HepG2 (cell line): Measurements from ENCODE around the gene HYAL2. TPM values are rescaled to one million over a fixed set of nuclear protein-coding genes. Genes with fewer than 3 reads are reported as not detected.

Experiments used
- AKAP8 ChIP-seq: sonication (generic); formaldehyde crosslinking; IDR thresholded peaks from 2 replicates; pipeline ENCODE4 v1.5.1; 2020; ENCODE audit warnings: mild to moderate bottlenecking, missing genetic modification reagents
- KAT2B ChIP-seq: fragments of 150-350 bp; IDR thresholded peaks from 2 replicates; pipeline ENCODE4 v1.6.1; 2014; ENCODE audit warnings: low read depth, low read length, borderline replicate concordance
- NR2C2 ChIP-seq: sonication (generic); formaldehyde crosslinking; IDR thresholded peaks from 2 replicates; pipeline ENCODE4 v1.4.0; 2020; ENCODE audit warnings: missing genetic modification reagents, mild to moderate bottlenecking, moderate library complexity, borderline replicate concordance
- RORA ChIP-seq: sonication (generic); formaldehyde crosslinking; IDR thresholded peaks from 2 replicates; pipeline ENCODE4 v1.5.0; 2020; ENCODE audit warnings: mild to moderate bottlenecking, missing genetic modification reagents, moderate library complexity
- SP4 ChIP-seq: sonication (generic); formaldehyde crosslinking; IDR thresholded peaks from 2 replicates; pipeline ENCODE4 v1.8.1; 2023; ENCODE audit warnings: mild to moderate bottlenecking, missing genetic modification reagents
- ZBTB38 ChIP-seq: sonication (generic); formaldehyde crosslinking; IDR thresholded peaks from 2 replicates; pipeline ENCODE4 v1.5.1; 2020; ENCODE audit warnings: mild to moderate bottlenecking, missing genetic modification reagents
- ZFY ChIP-seq: sonication (generic); formaldehyde crosslinking; IDR thresholded peaks from 2 replicates; pipeline ENCODE4 v1.4.0; 2020; ENCODE audit warnings: missing genetic modification reagents
- ZNF552 ChIP-seq: sonication (generic); formaldehyde crosslinking; IDR thresholded peaks from 2 replicates; pipeline ENCODE4 v1.9.0; 2022; ENCODE audit warnings: missing genetic modification reagents, mild to moderate bottlenecking, borderline replicate concordance
- ZNF564 ChIP-seq: sonication (generic); formaldehyde crosslinking; IDR thresholded peaks from 2 replicates; pipeline ENCODE4 v1.8.1; 2023; ENCODE audit warnings: mild to moderate bottlenecking, missing genetic modification reagents
- ZNF775 ChIP-seq: sonication (generic); formaldehyde crosslinking; IDR thresholded peaks from 2 replicates; pipeline ENCODE4 v1.4.0; 2020; ENCODE audit warnings: missing genetic modification reagents, mild to moderate bottlenecking, moderate library complexity, borderline replicate concordance
- ZNF776 ChIP-seq: sonication (generic); formaldehyde crosslinking; IDR thresholded peaks from 2 replicates; pipeline ENCODE4 v1.4.0; 2020; ENCODE audit warnings: mild to moderate bottlenecking, missing genetic modification reagents
- ZSCAN30 ChIP-seq: sonication (generic); formaldehyde crosslinking; IDR thresholded peaks from 2 replicates; pipeline ENCODE4 v1.5.0; 2020; ENCODE audit warnings: mild to moderate bottlenecking, missing genetic modification reagents
- polyA plus RNA-seq, 8 experiments: library from polyadenylated mRNA; depleted of rRNA in 3 of 8; stranded (reverse) in 7 of 8; unstranded in 1 of 8; fragments of >200 nt; fragmentation: Illumina TruSeq in 4 of 8; extraction: Trizol in 4 of 8; gene quantifications; 2 replicates each; pipeline versions ENCODE4 v1.2.1 to v1.2.3, GENCODE V29; 2011 to 2016; ENCODE audit warnings: low read depth in 4 of 8, missing spikeins in 1 of 8, mixed read lengths in 1 of 8; ENCODE audit not compliant: insufficient read depth in 1 of 8
- total RNA-seq, 5 experiments: library from RNA; depleted of rRNA; stranded (reverse); fragments of >200 nt; fragmentation: Illumina TruSeq; extraction: Trizol; gene quantifications; 2 replicates each; pipeline ENCODE4 v1.2.3, GENCODE V29; 2016; ENCODE audit warnings: low read depth in 1 of 5
- TF ChIP-seq, protein P1 (sequence below): sonication (generic); formaldehyde crosslinking; IDR thresholded peaks from 2 replicates; pipeline ENCODE4 v1.4.0; 2020; ENCODE audit warnings: missing genetic modification reagents, low read depth, mild to moderate bottlenecking, borderline replicate concordance
- TF ChIP-seq, protein P2 (sequence below): sonication (generic); formaldehyde crosslinking; IDR thresholded peaks from 2 replicates; pipeline ENCODE4 v1.8.0; 2022; ENCODE audit warnings: mild to moderate bottlenecking, missing genetic modification reagents, borderline replicate concordance
- TF ChIP-seq, protein P3 (sequence below): sonication (generic); formaldehyde crosslinking; IDR thresholded peaks from 2 replicates; pipeline ENCODE4 v1.5.0; 2020; ENCODE audit warnings: missing genetic modification reagents
- TF ChIP-seq, protein P4 (sequence below): sonication (generic); formaldehyde crosslinking; IDR thresholded peaks from 2 replicates; pipeline ENCODE4; 2020; ENCODE audit warnings: missing genetic modification reagents, mild to moderate bottlenecking, borderline replicate concordance
- TF ChIP-seq, protein P5 (sequence below): sonication (generic); formaldehyde crosslinking; IDR thresholded peaks from 2 replicates; pipeline ENCODE4 v1.4.0; 2020; ENCODE audit warnings: missing genetic modification reagents

HYAL2 gene
- total and polyA plus RNA-seq, 2 of the 13 experiments (the other 11 are each of a cell fraction or from before 2014, with no cell fraction given), result 76.2 to 102 TPM

DNA sequence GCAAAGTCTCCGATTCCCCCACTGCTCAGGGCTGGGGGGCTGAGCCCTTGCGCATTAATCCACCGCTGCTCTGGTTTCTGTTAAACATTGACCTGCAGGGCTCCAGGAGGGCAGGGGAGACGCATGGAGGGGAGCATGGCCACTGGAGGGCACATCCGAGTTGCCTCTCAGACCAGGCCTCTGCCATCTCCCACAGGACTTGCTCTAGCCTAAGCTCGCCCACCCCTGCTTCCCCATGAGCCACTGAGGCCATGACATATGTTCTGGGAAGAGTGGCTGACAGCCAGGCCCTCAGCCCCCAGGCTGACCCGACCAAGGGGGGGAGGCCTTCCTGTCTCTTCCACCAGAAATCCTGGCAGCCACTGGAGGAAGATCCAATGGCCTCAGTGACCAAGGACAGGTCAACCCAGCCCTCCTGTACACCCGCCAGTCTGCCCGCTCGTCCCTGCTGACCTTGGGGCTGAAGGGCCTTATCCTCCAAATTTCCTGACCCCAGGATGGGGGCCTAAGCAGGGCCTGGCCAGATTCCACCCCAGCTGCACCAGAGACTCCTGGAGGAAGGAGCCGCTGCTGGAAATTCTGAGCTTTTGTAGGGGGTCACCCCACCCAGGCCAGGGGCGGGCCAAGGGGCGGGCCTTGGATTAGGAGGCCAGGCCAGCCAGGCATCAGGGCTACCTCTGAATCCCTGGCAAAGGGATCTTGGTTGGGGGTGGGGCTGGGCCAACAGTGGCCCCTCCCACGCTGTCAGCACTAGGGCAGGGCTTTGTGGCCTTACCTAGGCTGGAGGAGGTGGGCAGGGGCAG, 19.3 kb downstream of the HYAL2 start, which contains the start of gene HYAL1 (continued):
- TF ChIP-seq RORA (CRISPR knock-in tag), result no peak
- TF ChIP-seq, protein P1, sequence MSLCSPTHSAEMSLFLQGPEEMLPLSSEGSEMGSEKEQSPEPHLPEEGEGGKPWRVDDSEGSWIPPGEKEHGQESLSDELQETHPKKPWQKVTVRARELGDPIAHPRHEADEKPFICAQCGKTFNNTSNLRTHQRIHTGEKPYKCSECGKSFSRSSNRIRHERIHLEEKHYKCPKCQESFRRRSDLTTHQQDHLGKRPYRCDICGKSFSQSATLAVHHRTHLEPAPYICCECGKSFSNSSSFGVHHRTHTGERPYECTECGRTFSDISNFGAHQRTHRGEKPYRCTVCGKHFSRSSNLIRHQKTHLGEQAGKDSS (CRISPR knock-in tag), result peak; percentile 59; the same call in 1 of the 2 replicates
- TF ChIP-seq, protein P2, sequence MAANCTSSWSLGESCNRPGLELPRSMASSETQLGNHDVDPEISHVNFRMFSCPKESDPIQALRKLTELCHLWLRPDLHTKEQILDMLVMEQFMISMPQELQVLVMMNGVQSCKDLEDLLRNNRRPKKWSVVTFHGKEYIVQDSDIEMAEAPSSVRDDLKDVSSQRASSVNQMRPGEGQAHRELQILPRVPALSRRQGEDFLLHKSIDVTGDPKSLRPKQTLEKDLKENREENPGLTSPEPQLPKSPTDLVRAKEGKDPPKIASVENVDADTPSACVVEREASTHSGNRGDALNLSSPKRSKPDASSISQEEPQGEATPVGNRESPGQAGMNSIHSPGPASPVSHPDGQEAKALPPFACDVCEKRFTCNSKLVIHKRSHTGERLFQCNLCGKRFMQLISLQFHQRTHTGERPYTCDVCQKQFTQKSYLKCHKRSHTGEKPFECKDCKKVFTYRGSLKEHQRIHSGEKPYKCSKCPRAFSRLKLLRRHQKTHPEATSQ, result peak; percentile 85; the same call in 1 of the 2 replicates
- TF ChIP-seq ZNF552 (CRISPR knock-in tag), result 0 out of 2 replicates have a peak, but pooled peaks have one; percentile 53
- peak; percentile 42 for TF ChIP-seq ZNF564 (CRISPR knock-in tag)
- TF ChIP-seq AKAP8 (CRISPR knock-in tag), result 0 out of 2 replicates have a peak, but pooled peaks have one; percentile 11
- TF ChIP-seq KAT2B, result no peak
- peak; percentile 92 for TF ChIP-seq ZFY (CRISPR knock-in tag)
- peak; percentile 89; the same call in 1 of the 2 replicates for TF ChIP-seq ZSCAN30
- TF ChIP-seq SP4 (CRISPR knock-in tag), result no peak; the same call in none of the 2 replicates
- TF ChIP-seq ZNF775 (CRISPR knock-in tag), result no peak
- TF ChIP-seq, protein P3, sequence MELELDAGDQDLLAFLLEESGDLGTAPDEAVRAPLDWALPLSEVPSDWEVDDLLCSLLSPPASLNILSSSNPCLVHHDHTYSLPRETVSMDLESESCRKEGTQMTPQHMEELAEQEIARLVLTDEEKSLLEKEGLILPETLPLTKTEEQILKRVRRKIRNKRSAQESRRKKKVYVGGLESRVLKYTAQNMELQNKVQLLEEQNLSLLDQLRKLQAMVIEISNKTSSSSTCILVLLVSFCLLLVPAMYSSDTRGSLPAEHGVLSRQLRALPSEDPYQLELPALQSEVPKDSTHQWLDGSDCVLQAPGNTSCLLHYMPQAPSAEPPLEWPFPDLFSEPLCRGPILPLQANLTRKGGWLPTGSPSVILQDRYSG, result no peak
- TF ChIP-seq NR2C2 (CRISPR knock-in tag), result peak; percentile 67; the same call in 1 of the 2 replicates
- TF ChIP-seq, protein P4, sequence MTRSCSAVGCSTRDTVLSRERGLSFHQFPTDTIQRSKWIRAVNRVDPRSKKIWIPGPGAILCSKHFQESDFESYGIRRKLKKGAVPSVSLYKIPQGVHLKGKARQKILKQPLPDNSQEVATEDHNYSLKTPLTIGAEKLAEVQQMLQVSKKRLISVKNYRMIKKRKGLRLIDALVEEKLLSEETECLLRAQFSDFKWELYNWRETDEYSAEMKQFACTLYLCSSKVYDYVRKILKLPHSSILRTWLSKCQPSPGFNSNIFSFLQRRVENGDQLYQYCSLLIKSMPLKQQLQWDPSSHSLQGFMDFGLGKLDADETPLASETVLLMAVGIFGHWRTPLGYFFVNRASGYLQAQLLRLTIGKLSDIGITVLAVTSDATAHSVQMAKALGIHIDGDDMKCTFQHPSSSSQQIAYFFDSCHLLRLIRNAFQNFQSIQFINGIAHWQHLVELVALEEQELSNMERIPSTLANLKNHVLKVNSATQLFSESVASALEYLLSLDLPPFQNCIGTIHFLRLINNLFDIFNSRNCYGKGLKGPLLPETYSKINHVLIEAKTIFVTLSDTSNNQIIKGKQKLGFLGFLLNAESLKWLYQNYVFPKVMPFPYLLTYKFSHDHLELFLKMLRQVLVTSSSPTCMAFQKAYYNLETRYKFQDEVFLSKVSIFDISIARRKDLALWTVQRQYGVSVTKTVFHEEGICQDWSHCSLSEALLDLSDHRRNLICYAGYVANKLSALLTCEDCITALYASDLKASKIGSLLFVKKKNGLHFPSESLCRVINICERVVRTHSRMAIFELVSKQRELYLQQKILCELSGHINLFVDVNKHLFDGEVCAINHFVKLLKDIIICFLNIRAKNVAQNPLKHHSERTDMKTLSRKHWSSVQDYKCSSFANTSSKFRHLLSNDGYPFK (CRISPR knock-in tag), result peak; percentile 83
- TF ChIP-seq, protein P5, sequence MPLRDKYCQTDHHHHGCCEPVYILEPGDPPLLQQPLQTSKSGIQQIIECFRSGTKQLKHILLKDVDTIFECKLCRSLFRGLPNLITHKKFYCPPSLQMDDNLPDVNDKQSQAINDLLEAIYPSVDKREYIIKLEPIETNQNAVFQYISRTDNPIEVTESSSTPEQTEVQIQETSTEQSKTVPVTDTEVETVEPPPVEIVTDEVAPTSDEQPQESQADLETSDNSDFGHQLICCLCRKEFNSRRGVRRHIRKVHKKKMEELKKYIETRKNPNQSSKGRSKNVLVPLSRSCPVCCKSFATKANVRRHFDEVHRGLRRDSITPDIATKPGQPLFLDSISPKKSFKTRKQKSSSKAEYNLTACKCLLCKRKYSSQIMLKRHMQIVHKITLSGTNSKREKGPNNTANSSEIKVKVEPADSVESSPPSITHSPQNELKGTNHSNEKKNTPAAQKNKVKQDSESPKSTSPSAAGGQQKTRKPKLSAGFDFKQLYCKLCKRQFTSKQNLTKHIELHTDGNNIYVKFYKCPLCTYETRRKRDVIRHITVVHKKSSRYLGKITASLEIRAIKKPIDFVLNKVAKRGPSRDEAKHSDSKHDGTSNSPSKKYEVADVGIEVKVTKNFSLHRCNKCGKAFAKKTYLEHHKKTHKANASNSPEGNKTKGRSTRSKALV (CRISPR knock-in tag), result 0 out of 2 replicates have a peak, but pooled peaks have one; percentile 2
- TF ChIP-seq ZBTB38 (CRISPR knock-in tag), result peak; percentile 19; the same call in 1 of the 2 replicates
- peak; percentile 71 for TF ChIP-seq ZNF776
